HG03571 (cell line): ENCODE measurements around the gene CSF3.
"Not testable (repeated sequence)": the region's sequence is repeated elsewhere in the genome, so short reads cannot be mapped to it uniquely, and the experiment has no call there.

Experiments used
- ATAC-seq: cut with Tn5 transposase; IDR thresholded peaks from one replicate; pipeline ENCODE4 v1.9.1; 2021; ENCODE audit not compliant: unreplicated experiment

Gene CSF3

GRCh38 chr17:39996800-39997199, 18.4 kb upstream of the CSF3 start:
- no peak for ATAC-seq

- no peak for ATAC-seq
These were observed 17.7 kb upstream of the CSF3 start for GRCh38 chr17:39997543-39997942.

- no peak for ATAC-seq
These were observed 16.2 kb upstream of the CSF3 start for GRCh38 chr17:39999067-39999466.

GRCh38 chr17:40000161-40000560, 15.1 kb upstream of the CSF3 start:
- no peak for ATAC-seq

- ATAC-seq: not testable (repeated sequence)
These were observed 13.9 kb upstream of the CSF3 start for GRCh38 chr17:40001335-40001734.

- ATAC-seq: no peak
These were observed 11.2 kb upstream of the CSF3 start for GRCh38 chr17:40004072-40004471.

- no peak for ATAC-seq
These were observed 10.5 kb upstream of the CSF3 start for GRCh38 chr17:40004712-40005111.

GRCh38 chr17:40005520-40005919, 9.7 kb upstream of the CSF3 start:
- ATAC-seq: no peak

- not testable (repeated sequence) for ATAC-seq
These were observed 4.2 kb upstream of the CSF3 start for GRCh38 chr17:40010946-40011500.

- not testable (repeated sequence) for ATAC-seq
These were observed 3.1 kb upstream of the CSF3 start for GRCh38 chr17:40012017-40012647.

GRCh38 chr17:40014375-40014980, 762 bp upstream of the CSF3 start:
- no peak for ATAC-seq

- ATAC-seq: no peak
These were observed 1.1 kb downstream of the CSF3 start for GRCh38 chr17:40015998-40016985.

- no peak for ATAC-seq
These were observed 2.3 kb downstream of the CSF3 start for GRCh38 chr17:40017422-40018080.

- ATAC-seq: no peak
These were observed 3.2 kb downstream of the CSF3 start for GRCh38 chr17:40018211-40019121.

- no peak for ATAC-seq
These were observed 4.1 kb downstream of the CSF3 start for GRCh38 chr17:40019140-40019991.

GRCh38 chr17:40020146-40020545, 4.9 kb downstream of the CSF3 start:
- no peak for ATAC-seq

- no peak for ATAC-seq
These were observed 6.3 kb downstream of the CSF3 start for GRCh38 chr17:40021451-40021971.

- no peak for ATAC-seq
These were observed 7.3 kb downstream of the CSF3 start for GRCh38 chr17:40022497-40022896.
